GM18507 (cell line): ENCODE results near the gene ADARB1.
"Not testable (repeated sequence)": the region's sequence is repeated elsewhere in the genome, so short reads cannot be mapped to it uniquely, and the experiment has no call there.

Source experiments
- DNase-seq: peaks from one replicate; pipeline ENCODE4 v3.0.0; 2011; ENCODE audit warnings: low read depth; ENCODE audit not compliant: insufficient read length; ENCODE audit errors: extremely low spot score
- FAIRE-seq: peaks from 2 replicates; lab custom pipeline; 2011; peaks lifted over from hg19 to GRCh38; lab: Jason Lieb, UNC

Gene ADARB1

DNA sequence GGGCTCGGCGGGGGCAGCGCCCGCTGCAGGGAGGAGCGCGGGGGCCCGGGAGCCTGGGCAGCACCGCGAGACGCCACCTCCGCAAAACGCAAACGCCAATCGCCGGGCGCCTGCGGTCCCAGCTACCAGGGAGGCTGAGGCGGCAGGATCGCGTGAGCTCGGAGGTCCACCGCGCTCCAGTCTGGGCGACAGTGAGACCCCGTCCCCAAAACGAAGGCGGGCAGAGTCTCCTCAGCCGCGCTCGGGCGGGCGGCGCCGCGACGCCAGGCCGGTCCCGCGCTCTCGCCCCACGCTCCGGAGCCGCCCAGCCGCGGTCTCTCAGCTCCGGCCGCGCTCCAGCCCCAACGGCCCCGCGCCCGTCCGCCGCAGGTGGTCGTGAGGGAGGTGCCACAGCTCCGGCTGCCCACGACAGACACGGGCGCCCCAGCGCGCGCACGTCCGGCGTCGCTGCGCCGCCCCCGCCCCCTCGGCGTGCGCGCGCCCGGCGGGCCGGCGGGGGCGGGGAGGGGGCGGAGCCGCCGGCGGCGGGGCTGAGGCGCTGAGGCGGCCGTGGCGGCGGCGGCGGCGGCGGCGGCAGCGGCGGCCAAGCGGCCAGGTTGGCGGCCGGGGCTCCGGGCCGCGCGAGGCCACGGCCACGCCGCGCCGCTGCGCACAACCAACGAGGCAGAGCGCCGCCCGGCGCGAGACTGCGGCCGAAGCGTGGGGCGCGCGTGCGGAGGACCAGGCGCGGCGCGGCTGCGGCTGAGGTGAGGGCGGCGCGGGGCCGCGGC, at the start of gene ADARB1:
Gene ADARB1 (plus strand): TSS at position 533 of the 770 bp plus-strand sequence. CDS start 97,077 bp downstream, outside the sequence.
- DNase-seq (peak; percentile 85), FAIRE-seq (no peak)

DNA sequence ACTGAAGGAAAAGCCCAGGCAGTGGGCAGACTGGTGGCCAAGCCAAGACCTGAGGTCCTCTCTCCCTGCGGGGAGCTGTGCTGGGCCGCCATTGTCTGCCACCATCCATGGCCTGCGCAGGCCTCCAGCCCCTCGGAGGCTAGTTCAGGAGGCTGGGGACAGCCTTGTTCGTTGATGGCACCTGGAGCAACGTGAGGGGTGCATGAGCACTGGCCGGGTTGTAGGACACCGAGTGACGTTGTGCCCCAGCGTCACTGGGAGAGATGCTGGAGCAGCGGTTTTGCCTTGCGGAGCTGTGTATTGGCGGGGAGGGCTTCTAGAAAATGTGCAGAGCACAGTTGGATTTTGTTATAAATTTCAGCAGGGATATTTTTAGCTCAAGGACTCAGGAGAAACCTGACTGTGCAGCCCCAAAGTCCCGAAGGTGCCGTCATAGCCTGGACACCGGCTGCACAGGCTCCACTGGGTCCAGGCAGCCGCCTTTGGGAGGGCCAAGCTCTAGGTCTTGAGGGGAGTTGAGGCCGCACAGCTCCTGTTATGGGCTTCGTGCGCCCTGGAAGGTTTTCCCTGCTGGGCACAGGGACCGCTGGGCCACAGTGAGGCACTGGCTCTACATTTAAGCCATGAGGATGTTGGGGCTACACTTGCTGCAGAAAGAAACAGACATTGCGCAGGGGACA, 48.2 kb upstream of the ADARB1 start:
- FAIRE-seq, result no peak
- no peak for DNase-seq

- FAIRE-seq (no peak), DNase-seq (no peak)
Measured at GRCh38 chr21:45026826-45027225, 47.6 kb upstream of the ADARB1 start.

DNA sequence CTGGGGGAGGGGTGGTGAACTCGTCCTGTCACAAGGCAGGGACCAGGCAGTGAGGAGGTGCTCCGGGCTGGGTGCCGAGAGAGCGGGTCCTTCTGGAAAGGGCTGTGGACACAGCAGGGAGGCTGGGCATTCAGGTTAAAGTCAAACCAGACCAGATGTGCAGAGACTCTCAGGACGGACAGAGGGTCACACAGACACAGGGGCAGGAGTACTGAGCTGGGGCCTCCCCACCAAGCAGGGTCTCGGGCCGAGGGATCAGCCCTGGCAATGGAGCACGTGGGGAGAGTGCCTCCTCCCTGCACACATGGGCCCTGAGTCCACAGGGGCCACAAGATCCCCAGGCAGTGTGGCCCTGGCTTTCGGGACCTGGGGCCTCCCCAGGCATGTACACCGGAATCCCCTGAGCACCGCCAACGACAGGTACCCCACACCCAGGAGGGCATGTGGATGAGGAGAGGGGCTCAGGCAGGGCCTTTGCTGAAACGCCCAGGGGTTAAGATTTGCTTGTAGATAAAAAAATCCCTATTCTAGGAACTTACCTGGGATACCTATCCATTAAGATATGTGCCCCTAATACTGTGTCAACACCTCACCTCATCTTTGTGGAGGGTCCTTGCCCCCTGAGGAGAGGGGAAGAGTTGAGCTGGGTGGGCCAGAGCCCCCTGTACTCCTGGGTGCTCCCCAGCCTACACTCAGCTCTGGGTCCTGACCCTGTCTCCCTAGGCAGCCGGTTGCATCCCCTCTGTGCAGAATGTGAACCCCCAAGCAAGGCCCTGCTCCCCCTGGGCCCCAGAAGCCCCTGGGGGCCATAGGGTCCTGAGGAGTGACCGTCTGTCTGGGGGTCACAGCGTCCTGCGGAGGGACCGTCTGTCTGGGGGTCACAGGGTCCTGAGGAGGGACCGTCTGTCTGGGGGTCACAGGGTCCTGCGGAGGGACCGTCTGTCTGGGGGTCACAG, 46.9 kb upstream of the ADARB1 start:
- FAIRE-seq (no peak), DNase-seq (no peak)

DNA sequence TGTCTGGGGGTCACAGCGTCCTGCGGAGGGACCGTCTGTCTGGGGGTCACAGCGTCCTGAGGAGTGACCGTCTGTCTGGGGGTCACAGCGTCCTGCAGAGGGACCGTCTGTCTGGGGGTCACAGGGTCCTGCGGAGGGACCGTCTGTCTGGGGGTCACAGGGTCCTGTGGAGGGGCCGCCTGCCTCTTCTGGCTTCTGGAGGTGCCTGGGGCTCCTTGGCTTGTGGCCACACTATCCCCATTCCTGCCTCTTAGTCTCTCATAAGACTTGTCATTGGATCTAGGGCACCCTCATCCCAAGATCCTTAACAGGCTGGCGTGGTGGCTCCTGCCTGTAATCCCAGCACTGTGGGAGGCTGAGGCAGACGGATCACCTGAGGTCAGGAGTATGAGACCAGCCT, 45.7 kb upstream of the ADARB1 start:
- not testable (repeated sequence) for DNase-seq, FAIRE-seq

GRCh38 chr21:45029298-45029947, 45.0 kb upstream of the ADARB1 start:
- DNase-seq (no peak), FAIRE-seq (no peak)

GRCh38 chr21:45029948-45030681, 44.3 kb upstream of the ADARB1 start:
- FAIRE-seq, result no peak
- no peak for DNase-seq

GRCh38 chr21:45030682-45031570, 43.5 kb upstream of the ADARB1 start:
- FAIRE-seq (no peak), DNase-seq (no peak)

DNA sequence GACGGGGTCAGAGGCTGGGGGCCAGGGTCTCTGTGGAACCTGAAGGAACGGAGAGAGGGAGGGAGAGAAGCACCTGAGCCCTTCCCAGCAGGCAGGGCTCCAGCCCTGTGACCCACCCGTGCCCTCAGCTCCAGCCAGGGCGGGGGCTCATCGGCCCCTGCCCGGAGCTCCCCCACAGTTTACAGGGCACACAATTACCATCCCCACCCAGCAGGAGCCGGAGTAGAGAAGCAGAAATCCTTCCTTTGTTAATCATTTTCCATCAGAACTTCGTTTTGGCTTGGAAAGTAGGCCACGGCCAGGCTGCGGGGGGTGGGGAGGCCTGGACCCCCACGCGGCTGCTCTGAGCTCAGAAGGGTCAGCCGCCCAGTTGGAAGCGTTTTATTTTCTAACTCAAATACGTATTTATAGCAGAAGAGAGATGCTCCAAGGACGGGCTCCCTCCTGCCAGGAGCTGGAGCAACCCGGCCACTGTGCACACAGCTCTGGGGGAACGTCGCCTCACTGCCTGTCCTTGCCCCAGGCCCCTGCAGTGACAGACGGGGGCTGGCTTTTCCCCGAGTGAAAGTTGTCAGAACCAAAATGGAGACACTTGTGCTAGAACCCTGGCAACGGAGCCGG, 42.7 kb upstream of the ADARB1 start:
- no peak for DNase-seq

DNA sequence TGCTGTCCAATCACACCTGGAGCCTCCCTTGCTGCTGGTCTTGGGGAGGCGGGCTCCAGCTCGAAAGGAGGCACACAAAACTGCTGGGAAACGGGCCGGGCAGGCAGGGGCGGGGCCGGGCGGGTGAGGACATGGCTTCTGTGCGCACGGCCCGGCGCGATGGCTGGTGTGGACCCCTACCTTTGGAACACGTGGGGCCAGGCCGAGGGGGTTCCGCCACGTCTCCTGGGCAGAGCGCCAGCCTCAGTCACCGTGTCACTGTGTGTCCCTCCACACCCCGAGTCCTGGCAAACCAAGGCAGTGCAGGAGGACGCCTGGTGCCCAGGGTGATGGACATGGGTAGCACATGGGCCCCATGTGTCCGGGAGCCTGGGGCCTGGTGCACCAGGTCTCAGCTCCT, 42.0 kb upstream of the ADARB1 start:
- DNase-seq, result no peak
- no peak for FAIRE-seq

More for the DNA sequence above, 42.7 kb upstream of the ADARB1 start:
- no peak for FAIRE-seq

- no peak for DNase-seq
- no peak for FAIRE-seq
Measured at GRCh38 chr21:45032977-45033710, 41.2 kb upstream of the ADARB1 start.

DNA sequence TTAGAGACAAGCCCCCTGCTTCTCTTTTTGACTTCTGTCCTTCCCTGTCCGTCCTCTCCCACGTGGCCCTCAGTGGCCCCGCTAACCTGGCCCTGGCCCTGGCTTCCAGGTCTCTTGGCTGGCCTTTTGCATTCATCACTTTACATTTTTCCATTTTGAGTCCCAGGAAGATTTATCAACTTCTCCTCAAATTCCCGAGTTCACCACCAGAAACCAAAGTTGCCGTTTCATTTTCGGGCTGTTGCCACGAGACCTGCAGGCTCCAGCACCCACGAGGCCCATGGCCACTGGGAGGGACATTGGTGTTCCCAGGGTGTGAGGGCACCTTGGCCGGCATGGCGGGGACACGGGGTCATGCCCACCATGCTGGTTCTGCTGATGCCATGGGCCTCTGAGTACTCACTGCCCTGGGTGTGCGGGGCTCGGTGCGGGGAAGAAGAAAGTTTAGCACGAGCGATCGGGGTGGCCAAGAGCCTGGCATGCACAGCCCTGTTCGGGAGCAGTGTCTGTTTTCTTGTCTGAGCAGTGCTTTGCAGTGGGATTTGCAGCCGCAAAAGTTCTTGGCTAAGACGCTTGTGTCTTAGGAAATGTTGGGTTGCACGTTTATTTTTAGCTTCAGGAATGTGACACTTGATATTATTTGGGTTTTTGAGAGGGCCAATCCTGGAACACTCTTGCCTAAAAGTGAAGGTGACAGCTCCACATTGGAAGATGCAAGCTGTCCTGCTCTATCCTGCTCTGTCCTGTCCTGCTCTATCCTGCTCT, 40.4 kb upstream of the ADARB1 start:
- FAIRE-seq (no peak), DNase-seq (no peak)

GRCh38 chr21:45034556-45035476, 39.6 kb upstream of the ADARB1 start:
- DNase-seq (no peak), FAIRE-seq (no peak)

GRCh38 chr21:45035477-45035848, 38.9 kb upstream of the ADARB1 start:
- no peak for FAIRE-seq
- DNase-seq, result no peak

GRCh38 chr21:45036630-45037029, 37.8 kb upstream of the ADARB1 start:
- no peak for FAIRE-seq
- DNase-seq, result no peak
